EL (cell line): ENCODE results near the gene PHTF2.
"Not testable (repeated sequence)": the region's sequence is repeated elsewhere in the genome, so short reads cannot be mapped to it uniquely, and the experiment has no call there.

ENCODE experiments used
- DNase-seq: peaks from one replicate; pipeline ENCODE4 v3.0.0-alpha.2; 2016

The PHTF2 gene

GRCh38 chr7:77944183-77945182 lies 145.9 kb downstream of the PHTF2 start:
- no peak for DNase-seq

GRCh38 chr7:77950548-77950947 lies 152.0 kb downstream of the PHTF2 start:
- DNase-seq = no peak

- no peak for DNase-seq
These were observed 156.4 kb downstream of the PHTF2 start for GRCh38 chr7:77954773-77955555.

GRCh38 chr7:77958436-77958835 lies 159.9 kb downstream of the PHTF2 start:
- no peak for DNase-seq

- DNase-seq = no peak
These were observed 160.5 kb downstream of the PHTF2 start for GRCh38 chr7:77959080-77959479.

GRCh38 chr7:77960336-77960735 lies 161.8 kb downstream of the PHTF2 start:
- no peak for DNase-seq

- DNase-seq = no peak
These were observed 168.9 kb downstream of the PHTF2 start for GRCh38 chr7:77967429-77967828.

GRCh38 chr7:77971726-77972125 lies 173.2 kb downstream of the PHTF2 start:
- DNase-seq = no peak

- no peak for DNase-seq
These were observed 177.3 kb downstream of the PHTF2 start for GRCh38 chr7:77975672-77976480.

- DNase-seq = peak; percentile 21
These were observed 180.6 kb downstream of the PHTF2 start for GRCh38 chr7:77979219-77979618.

- no peak for DNase-seq
These were observed 181.6 kb downstream of the PHTF2 start for GRCh38 chr7:77980087-77980713.

GRCh38 chr7:77982926-77983550 lies 184.5 kb downstream of the PHTF2 start:
- peak; percentile 26 for DNase-seq

GRCh38 chr7:77983973-77984372 lies 185.4 kb downstream of the PHTF2 start:
- DNase-seq = no peak

GRCh38 chr7:77985232-77985973 lies 186.8 kb downstream of the PHTF2 start:
- DNase-seq = no peak

GRCh38 chr7:77985974-77986339 lies 187.4 kb downstream of the PHTF2 start:
- DNase-seq = no peak

- DNase-seq = no peak
These were observed 191.5 kb downstream of the PHTF2 start for GRCh38 chr7:77989981-77990566.

GRCh38 chr7:77991656-77992055 lies 193.1 kb downstream of the PHTF2 start:
- DNase-seq = no peak

- no peak for DNase-seq
These were observed 195.3 kb downstream of the PHTF2 start for GRCh38 chr7:77993838-77994237.

- no peak for DNase-seq
These were observed 197.1 kb downstream of the PHTF2 start for GRCh38 chr7:77995717-77996116.

GRCh38 chr7:77999168-77999567 lies 200.6 kb downstream of the PHTF2 start:
- DNase-seq = not testable (repeated sequence)

- DNase-seq = no peak
These were observed 203.4 kb downstream of the PHTF2 start for GRCh38 chr7:78002021-78002420.
